K562 (cell line): ENCODE results near the gene ERGIC1. TPM values are rescaled to one million over a fixed set of nuclear protein-coding genes. Genes with fewer than 3 reads are reported as not detected.
"Not testable (repeated sequence)": the region's sequence is repeated elsewhere in the genome, so short reads cannot be mapped to it uniquely, and the experiment has no call there.

Experiments used
- ATAC-seq: fragments of 200-7000 bp; cut with Tn5 transposase; 3 replicates; pipeline ENCODE4 v1.9.1; 2020; ENCODE audit warnings: moderate library complexity
- BruUV-seq: library from RNA; stranded (reverse); fragments of 400-500 nt; replicated peaks from 2 replicates; lab custom pipeline; 2021; lab: Mats Ljungman, UMichigan
- CTCF ChIA-PET: fragments of 300-600 bp; formaldehyde crosslinking; extraction: SDS; loops from one replicate; lab custom pipeline; 2021; ENCODE audit warnings: low intra/inter-chr PET ratio; lab: Yijun Ruan, JAX
- POLR2A ChIA-PET: fragments of 300-600, 350-650 bp; sonication (Branson Sonifier 250); formaldehyde crosslinking; extraction: SDS; loops from one replicate; lab custom pipeline; 2021; ENCODE audit warnings: antibody characterized with exemption, inconsistent platforms; lab: Yijun Ruan, JAX
- DNase-seq, 4 experiments: peaks; one replicate each; pipeline versions ENCODE4 v3.0.0 to v3.0.0-alpha.2; 2011 to 2018; ENCODE audit warnings: low spot score in 3 of 4, mixed read lengths in 3 of 4; ENCODE audit errors: extremely low read depth in 1 of 4
- FAIRE-seq: peaks from 2 replicates; lab custom pipeline; 2011; peaks lifted over from hg19 to GRCh38; lab: Jason Lieb, UNC
- H2AFZ ChIP-seq: 2 replicates; pipeline ENCODE4 v1.6.0; 2011; ENCODE audit warnings: low read depth, low read length, control low read depth, inconsistent platforms
- H3K27ac ChIP-seq: fragments of 200-600 bp; 3 replicates; pipeline ENCODE4 v1.8.0; 2011; ENCODE audit warnings: low read depth, mild to moderate bottlenecking, control low read depth, inconsistent platforms, low read length, moderate library complexity, mixed read lengths; ENCODE audit errors: extremely low read depth
- H3K27me3 ChIP-seq, 2 experiments: fragments of 300-600 bp in 1 of 2; 2 replicates in 1 of 2; 3 replicates in 1 of 2; pipeline versions ENCODE4 v1.6.0 to v1.8.0; 2011; ENCODE audit warnings: inconsistent platforms in 2 of 2, low read length in 2 of 2, mild to moderate bottlenecking in 1 of 2, mixed read lengths in 1 of 2, moderate library complexity in 1 of 2; ENCODE audit not compliant: control insufficient read depth in 2 of 2, insufficient read depth in 2 of 2
- H3K36me3 ChIP-seq: fragments of 300-600 bp; 3 replicates; pipeline ENCODE4 v1.8.0; 2011; ENCODE audit warnings: mild to moderate bottlenecking, low read length, inconsistent platforms; ENCODE audit not compliant: control insufficient read depth, insufficient read depth
- H3K4me1 ChIP-seq, 2 experiments: fragments of 200-600 bp in 1 of 2; replicated peaks in 1 of 2; 2 replicates in 1 of 2; 3 replicates in 1 of 2; pipeline versions ENCODE4 v1.5.1 to v1.8.0; 2011; ENCODE audit warnings: inconsistent platforms in 2 of 2, low read length in 2 of 2, mild to moderate bottlenecking in 1 of 2, mixed read lengths in 1 of 2, moderate library complexity in 1 of 2; ENCODE audit not compliant: control insufficient read depth in 2 of 2, insufficient read depth in 2 of 2
- H3K4me2 ChIP-seq: 2 replicates; pipeline ENCODE4 v1.6.1; 2011; ENCODE audit warnings: low read length, control low read depth, inconsistent platforms, mixed read lengths; ENCODE audit not compliant: insufficient read depth
- H3K4me3 ChIP-seq: fragments of 200-600 bp; sonication (generic), shearing (Covaris generic); 2 replicates; pipeline ENCODE4 v1.5.1; 2016; ENCODE audit warnings: control low read depth, inconsistent platforms
- H3K79me2 ChIP-seq: fragments of 200-600 bp; 3 replicates; pipeline ENCODE4 v1.8.0; 2011; ENCODE audit warnings: low read length, inconsistent platforms; ENCODE audit not compliant: control insufficient read depth, insufficient read depth
- H3K9ac ChIP-seq, 2 experiments: 2 replicates each; pipeline versions ENCODE4 v1.6.0 to v1.6.1; 2011; ENCODE audit warnings: low read depth in 2 of 2, low read length in 2 of 2, control low read depth in 1 of 2, inconsistent platforms in 1 of 2, mild to moderate bottlenecking in 1 of 2, mixed read lengths in 1 of 2; ENCODE audit not compliant: insufficient read depth in 1 of 2
- H3K9me1 ChIP-seq: one replicate; pipeline ENCODE4 v1.6.0; 2011; ENCODE audit warnings: inconsistent platforms, mild to moderate bottlenecking, low read length, moderate library complexity; ENCODE audit not compliant: control insufficient read depth, insufficient read depth
- H3K9me3 ChIP-seq: replicated peaks from 2 replicates; pipeline ENCODE4 v1.5.1; 2011; ENCODE audit warnings: low read depth, low read length, inconsistent platforms; ENCODE audit not compliant: control insufficient read depth, insufficient read depth
- H4K20me1 ChIP-seq: replicated peaks from 2 replicates; pipeline ENCODE4 v1.6.1; 2011; ENCODE audit warnings: low read length, inconsistent platforms, mixed read lengths; ENCODE audit not compliant: control insufficient read depth, insufficient read depth
- MAZ ChIP-seq, 2 experiments: fragments of 450-650 bp in 1 of 2; sonication (generic) in 1 of 2; formaldehyde crosslinking; IDR thresholded peaks in 1 of 2; conservative IDR thresholded peaks in 1 of 2; 2 replicates each; pipeline versions ENCODE4 v1.4.0 to v1.5.0; 2020; ENCODE audit warnings: mild to moderate bottlenecking in 1 of 2, missing genetic modification reagents in 1 of 2
- MEIS2 ChIP-seq: fragments of 450-650 bp; IDR thresholded peaks from 2 replicates; pipeline ENCODE4 v1.6.1; 2014; ENCODE audit warnings: mild to moderate bottlenecking; ENCODE audit not compliant: partially characterized antibody
- PBX2 ChIP-seq, 2 experiments: IDR thresholded peaks in 1 of 2; conservative IDR thresholded peaks in 1 of 2; 2 replicates each; pipeline ENCODE4 v1.6.1; 2016; ENCODE audit warnings: low read depth in 2 of 2, mild to moderate bottlenecking in 1 of 2, missing compliant biosample characterization in 1 of 2, missing genetic modification characterization in 1 of 2, moderate library complexity in 1 of 2
- PKNOX1 ChIP-seq: fragments of 450-650 bp; IDR thresholded peaks from 2 replicates; pipeline ENCODE4 v1.6.1; 2016
- WGBS: fragments of 100-300 bp; shearing (Covaris generic); methylation state at CpG from one replicate; pipeline ENCODE4 v1.1.6; 2016; ENCODE audit warnings: low coverage, mixed read lengths; ENCODE audit not compliant: insufficient coverage; ENCODE audit errors: missing lambda C conversion rate; 5-methylcytosine and 5-hydroxymethylcytosine counted together
- in situ Hi-C: fragments of 300-500 bp; cut with MboI; formaldehyde crosslinking; loops from 4 replicates; pipeline ENCODE4 v1.15.0; 2018; ENCODE audit warnings: inconsistent platforms, mixed read lengths
- intact Hi-C: fragments of 100-400 bp; cut with micrococcal nuclease; formaldehyde crosslinking; loops from 2 replicates; pipeline ENCODE4 v1.14.2; 2022
- polyA plus RNA-seq, 8 experiments: library from polyadenylated mRNA; depleted of rRNA in 4 of 8; stranded (reverse) in 5 of 8; unstranded in 3 of 8; fragments of >200 nt; fragmentation: Nextera tagmentation in 2 of 8; fragmentation: Illumina TruSeq in 1 of 8; extraction: Ambion mirVana in 2 of 8; extraction: Trizol in 1 of 8; gene quantifications; 2 replicates each; pipeline versions ENCODE4 v1.2.1 to v1.2.3, GENCODE V29; 2011 to 2014; ENCODE audit warnings: inconsistent platforms in 1 of 8, missing spikeins in 1 of 8
- total RNA-seq, 7 experiments: library from RNA; depleted of rRNA in 6 of 7; stranded (reverse); fragments of >200 nt in 6 of 7; fragmentation: Illumina TruSeq in 2 of 7; extraction: Trizol in 2 of 7; gene quantifications; 2 replicates each; pipeline versions ENCODE4 v1.2.1 to v1.2.3, GENCODE V29; 2011 to 2021; ENCODE audit warnings: low replicate concordance in 1 of 7

The ERGIC1 gene
- total and polyA plus RNA-seq, 9 of the 15 experiments (the other 6 are each of a cell fraction or from before 2014, with no cell fraction given) = 5.5 to 68.4 (median 36.4) TPM

- Histone ChIP-seq H3K9me1 (peaks cover 5% of the 10 kb centered on the region), H3K9ac (no peak overlapping the region), H3K4me3 (no peak overlapping the region), H3K9me3 (no peaks in the 10 kb centered on the region), H2AFZ (no peak overlapping the region), H3K79me2 (peaks cover 7% of the 10 kb centered on the region; the same call in 2 of the 3 replicates), H3K27ac (no peak overlapping the region), H4K20me1 (peaks cover 18% of the 10 kb centered on the region), H3K4me1 (peaks cover 0 to 3% of the 10 kb centered on the region in 2 experiments; a peak in 2 of 5 replicates), H3K36me3 (peaks cover 8% of the 10 kb centered on the region; the same call in 2 of the 3 replicates), H3K27me3 (no peaks in the 10 kb centered on the region), H3K4me2 (no peak overlapping the region)
- FAIRE-seq = no peak
- TF ChIP-seq MEIS2 (peak; percentile 49), PKNOX1 (peak; percentile 63), PBX2 (CRISPR knock-in tag; IDR thresholded peaks at IDR 0.05; ENCODE audit: low read depth) (no peak), PBX2 (tag; conservative IDR thresholded peaks at IDR 0.05; ENCODE audit: low read depth) (0 out of 2 replicates have a peak, but pooled peaks have one; percentile 28), MAZ (CRISPR knock-in tag; conservative IDR thresholded peaks at IDR 0.05 in 1 of 2, IDR thresholded peaks at IDR 0.05 in 1 of 2) (no peak)
- no peak for ATAC-seq
- WGBS = 40% methylated on average over 4 of the region's 4 CpGs
- in situ Hi-C loops = no loop called here
- ChIA-PET CTCF (no interaction called here), POLR2A (interaction anchor here (0.7 kb wide), 1 partner anchor 12 kb away, joined by 3 read pairs; no protein-coding TSS in a partner anchor)
- DNase-seq = no peak
- intact Hi-C loops = loop anchor here (5.0 kb wide), 1 partner anchor 129 kb away; no protein-coding TSS in a partner anchor
- BruUV-seq = no TSS peak
Observed at GRCh38 chr5:172846677-172847076, 12.6 kb downstream of the ERGIC1 start.

- H3K79me2 ChIP-seq, DNase-seq, H3K27me3 ChIP-seq, H3K4me1 ChIP-seq, H3K9me3 ChIP-seq, H3K4me3 ChIP-seq, FAIRE-seq, H3K4me2 ChIP-seq, H3K27ac ChIP-seq, H3K9ac ChIP-seq, ATAC-seq, H3K9me1 ChIP-seq, H3K36me3 ChIP-seq, in situ Hi-C loops, H2AFZ ChIP-seq, BruUV-seq: not testable (repeated sequence)
- peaks cover 20% of the 10 kb centered on the region for H4K20me1 ChIP-seq
- CTCF ChIA-PET = interaction anchor here (0.6 to 0.8 kb wide), 3 partner anchors 131 to 924 kb away, joined by 3 read pairs; no protein-coding TSS in a partner anchor
- intact Hi-C loops = loop anchor here (5.0 kb wide), 1 partner anchor 130 kb away; no protein-coding TSS in a partner anchor
- POLR2A ChIA-PET = interaction anchor here (1.0 kb wide), 1 partner anchor 14 kb away, joined by 3 read pairs; no protein-coding TSS in a partner anchor
- 74% methylated on average over 12 of the region's 13 CpGs for WGBS
Observed at GRCh38 chr5:172847584-172847983, 13.5 kb downstream of the ERGIC1 start.
